ES-I3 (cell line): ENCODE measurements around the gene HBE1.
"Not testable (repeated sequence)": the region's sequence is repeated elsewhere in the genome, so short reads cannot be mapped to it uniquely, and the experiment has no call there.

Experiments
- H3K36me3 ChIP-seq: 2 replicates; pipeline ENCODE4 v1.6.1; 2013; ENCODE audit warnings: mild to moderate bottlenecking, low read length, control low read depth, moderate library complexity; ENCODE audit not compliant: insufficient read depth
- H3K4me1 ChIP-seq: 2 replicates; pipeline ENCODE4 v1.6.1; 2013; ENCODE audit warnings: mild to moderate bottlenecking, control low read depth, low read length; ENCODE audit not compliant: insufficient read depth
- H3K9ac ChIP-seq: 2 replicates; pipeline ENCODE4 v1.6.1; 2013; ENCODE audit warnings: low read depth, mild to moderate bottlenecking, low read length, moderate library complexity
- H3K9me3 ChIP-seq: 2 replicates; pipeline ENCODE4 v1.6.1; 2013; ENCODE audit warnings: mild to moderate bottlenecking, low read length, moderate library complexity; ENCODE audit not compliant: control insufficient read depth, insufficient read depth

Gene HBE1

DNA sequence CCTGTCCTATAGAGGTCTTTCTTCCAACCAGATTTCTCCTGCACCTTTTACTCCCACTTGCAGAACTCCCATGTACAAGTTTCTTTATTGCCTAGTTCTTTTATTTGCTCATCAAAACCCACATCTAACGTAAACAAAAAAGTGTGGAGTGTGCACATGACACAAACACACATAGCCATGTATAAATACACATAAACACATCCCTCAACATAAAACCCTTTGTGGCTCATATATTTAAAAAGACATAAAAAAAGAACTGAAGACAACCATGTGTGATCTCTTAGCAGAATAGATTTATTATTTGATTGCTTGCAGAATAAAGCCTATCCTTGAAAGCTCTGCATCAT, 16.9 kb downstream of the HBE1 start:
- H3K9ac ChIP-seq, result no peak overlapping the region
- no peaks in the 10 kb centered on the region for H3K4me1 ChIP-seq
- no peaks in the 10 kb centered on the region for H3K9me3 ChIP-seq
- no peaks in the 10 kb centered on the region for H3K36me3 ChIP-seq

DNA sequence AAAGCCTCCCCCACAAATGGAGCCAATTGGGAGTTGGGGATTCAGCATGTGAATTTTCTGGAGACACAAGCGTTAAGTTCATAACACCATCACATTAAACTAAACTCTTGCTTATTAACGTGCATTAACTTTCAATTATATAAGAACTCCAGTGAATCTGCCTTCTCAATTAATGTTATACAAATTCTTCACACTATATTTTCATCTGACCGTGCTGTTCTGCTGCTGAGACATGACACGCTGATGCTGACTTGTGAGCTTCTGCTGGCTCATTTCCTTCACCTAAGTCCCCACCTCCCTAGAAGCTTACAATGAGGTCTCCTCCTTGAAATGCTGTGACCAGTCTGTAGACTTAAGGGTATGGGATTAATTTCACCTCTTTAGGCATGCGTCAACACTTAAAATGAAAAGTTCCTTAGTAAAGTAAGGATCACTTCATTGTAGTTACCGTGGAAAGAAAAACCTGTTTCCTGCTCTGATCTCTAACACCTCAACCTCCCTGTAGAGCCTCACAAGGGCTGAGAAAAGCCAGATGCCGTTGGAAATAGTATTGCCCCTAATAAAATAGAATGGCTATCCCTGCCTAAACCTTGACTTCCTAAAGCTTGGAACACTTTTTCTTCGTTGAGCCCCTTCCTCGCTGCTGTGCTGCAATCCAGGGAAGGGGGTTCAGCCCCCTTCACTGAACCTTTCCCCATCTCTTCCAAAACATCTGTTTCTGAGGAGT, 17.4 kb downstream of the HBE1 start:
- Histone ChIP-seq H3K9ac (no peak overlapping the region), H3K9me3 (no peaks in the 10 kb centered on the region), H3K36me3 (no peaks in the 10 kb centered on the region), H3K4me1 (no peaks in the 10 kb centered on the region)

DNA sequence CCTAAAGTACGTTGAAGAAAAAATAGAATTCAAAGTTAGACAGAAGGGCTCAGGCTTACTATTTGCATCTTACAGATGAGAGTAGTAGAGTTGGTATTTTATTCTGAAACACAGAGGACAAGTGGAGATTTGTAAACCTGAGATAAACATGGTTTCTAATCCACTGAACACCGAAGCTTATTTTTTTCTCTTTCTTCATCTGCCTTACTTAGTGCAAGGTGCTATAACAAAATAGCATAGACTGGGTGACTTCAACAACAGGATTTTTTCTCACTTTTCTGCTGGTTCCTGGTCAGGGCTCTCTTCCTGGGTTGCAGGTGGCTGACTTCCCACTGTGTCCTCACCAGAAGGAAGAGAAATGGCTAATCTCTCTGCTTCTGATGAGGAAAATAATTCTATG, 18.0 kb downstream of the HBE1 start:
- no peak overlapping the region for H3K9ac ChIP-seq
- H3K4me1 ChIP-seq, result no peaks in the 10 kb centered on the region
- no peaks in the 10 kb centered on the region for H3K9me3 ChIP-seq
- H3K36me3 ChIP-seq, result no peaks in the 10 kb centered on the region

DNA sequence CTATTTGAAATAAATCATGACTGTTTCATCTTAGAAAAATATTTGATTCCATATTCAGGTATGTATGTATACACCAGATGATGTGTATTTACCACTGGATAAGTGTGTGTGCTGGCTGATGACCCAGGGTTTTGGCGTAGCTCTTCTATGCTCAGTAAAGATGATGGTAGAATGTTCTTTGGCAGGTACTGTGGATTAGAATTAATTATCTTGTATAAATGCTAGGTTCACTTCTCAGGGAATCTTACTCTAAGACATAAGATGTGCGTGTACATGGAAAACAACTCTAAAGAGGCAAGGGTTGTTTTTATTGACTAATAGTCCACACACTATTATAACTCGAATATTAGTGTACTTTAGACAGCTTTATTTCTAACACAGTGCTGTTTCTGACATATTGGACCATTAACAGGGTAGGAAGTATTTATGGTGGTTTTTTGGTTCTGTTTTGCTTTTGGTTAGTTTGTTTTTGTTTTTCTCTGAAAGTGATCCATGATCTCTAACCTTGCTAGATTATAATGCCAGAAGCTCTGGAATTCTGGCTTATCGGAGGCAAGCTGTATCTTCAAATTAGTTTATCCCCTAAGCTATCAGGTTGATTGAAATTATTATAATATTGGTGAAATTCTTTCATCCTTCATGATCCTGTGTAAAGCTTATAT, 19.1 kb downstream of the HBE1 start:
- Histone ChIP-seq H3K4me1 (no peaks in the 10 kb centered on the region), H3K36me3 (no peaks in the 10 kb centered on the region), H3K9ac (no peak overlapping the region), H3K9me3 (no peaks in the 10 kb centered on the region)

DNA sequence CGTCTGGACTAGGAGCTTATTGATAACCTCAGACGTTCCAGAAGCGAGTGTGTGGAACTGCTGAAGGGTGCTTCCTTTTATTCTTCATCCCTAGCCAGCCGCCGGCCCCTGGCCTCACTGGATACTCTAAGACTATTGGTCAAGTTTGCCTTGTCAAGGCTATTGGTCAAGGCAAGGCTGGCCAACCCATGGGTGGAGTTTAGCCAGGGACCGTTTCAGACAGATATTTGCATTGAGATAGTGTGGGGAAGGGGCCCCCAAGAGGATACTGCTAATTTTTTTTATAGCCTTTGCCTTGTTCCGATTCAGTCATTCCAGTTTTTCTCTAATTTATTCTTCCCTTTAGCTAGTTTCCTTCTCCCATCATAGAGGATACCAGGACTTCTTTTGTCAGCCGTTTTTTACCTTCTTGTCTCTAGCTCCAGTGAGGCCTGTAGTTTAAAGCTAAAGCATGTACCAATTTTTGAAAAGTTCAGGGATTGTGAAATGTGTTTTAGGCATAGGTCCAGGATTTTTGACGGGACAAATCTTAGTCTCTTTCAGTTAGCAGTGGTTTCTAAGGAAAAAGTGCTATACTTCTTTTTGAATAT, 19.8 kb downstream of the HBE1 start, which contains the start of gene HBG1:
Gene HBG1, minus strand, starts transcription at position 51 of the 590 bp plus-strand sequence. CDS start 53 bp downstream, outside the sequence.
- H3K36me3 ChIP-seq, H3K9me3 ChIP-seq, H3K4me1 ChIP-seq, H3K9ac ChIP-seq: not testable (repeated sequence)

DNA sequence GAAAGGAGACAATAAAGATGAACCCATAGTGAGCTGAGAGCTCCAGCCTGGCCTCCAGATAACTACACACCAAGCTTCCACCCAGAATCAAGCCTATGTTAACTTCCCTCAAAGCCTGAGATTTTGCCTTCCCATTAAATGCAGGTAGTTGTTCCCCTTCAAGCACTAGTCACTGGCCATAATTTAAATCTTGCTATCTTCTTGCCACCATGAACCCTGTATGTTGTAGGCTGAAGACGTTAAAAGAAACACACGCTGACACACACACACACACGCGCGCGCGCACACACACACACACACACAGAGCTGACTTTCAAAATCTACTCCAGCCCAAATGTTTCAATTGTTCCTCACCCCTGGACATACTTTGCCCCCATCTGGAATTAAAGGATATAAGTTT, 21.2 kb downstream of the HBE1 start:
- H3K36me3 ChIP-seq, H3K4me1 ChIP-seq, H3K9me3 ChIP-seq, H3K9ac ChIP-seq: not testable (repeated sequence)

DNA sequence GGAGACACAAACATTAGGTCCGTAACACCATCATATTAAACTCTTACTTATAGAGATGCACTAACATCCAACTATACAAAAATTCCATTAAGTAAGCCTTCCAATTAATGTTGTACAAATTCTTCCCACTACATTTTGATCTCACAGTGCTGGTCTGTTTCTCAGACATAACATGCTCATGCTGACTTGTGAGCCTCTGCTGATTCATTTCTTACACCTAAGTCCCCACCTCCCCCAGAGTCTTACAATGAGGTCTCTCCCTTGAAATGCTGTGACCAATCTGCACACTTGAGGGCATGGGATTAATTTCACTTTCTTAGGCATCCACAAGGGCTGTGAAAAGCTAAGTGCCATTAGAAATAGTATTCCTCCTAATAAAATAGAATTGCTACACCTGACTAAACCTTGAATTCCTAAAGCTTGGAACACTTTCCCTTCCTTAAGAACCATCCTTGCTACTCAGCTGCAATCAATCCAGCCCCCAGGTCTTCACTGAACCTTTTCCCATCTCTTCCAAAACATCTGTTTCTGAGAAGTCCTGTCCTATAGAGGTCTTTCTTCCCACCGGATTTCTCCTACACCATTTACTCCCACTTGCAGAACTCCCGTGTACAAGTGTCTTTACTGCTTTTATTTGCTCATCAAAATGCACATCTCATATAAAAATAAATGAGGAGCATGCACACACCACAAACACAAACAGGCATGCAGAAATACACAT, 22.1 kb downstream of the HBE1 start:
- H3K9me3 ChIP-seq, result no peaks in the 10 kb centered on the region
- no peak overlapping the region for H3K9ac ChIP-seq
- H3K36me3 ChIP-seq, result no peaks in the 10 kb centered on the region
- no peaks in the 10 kb centered on the region for H3K4me1 ChIP-seq

DNA sequence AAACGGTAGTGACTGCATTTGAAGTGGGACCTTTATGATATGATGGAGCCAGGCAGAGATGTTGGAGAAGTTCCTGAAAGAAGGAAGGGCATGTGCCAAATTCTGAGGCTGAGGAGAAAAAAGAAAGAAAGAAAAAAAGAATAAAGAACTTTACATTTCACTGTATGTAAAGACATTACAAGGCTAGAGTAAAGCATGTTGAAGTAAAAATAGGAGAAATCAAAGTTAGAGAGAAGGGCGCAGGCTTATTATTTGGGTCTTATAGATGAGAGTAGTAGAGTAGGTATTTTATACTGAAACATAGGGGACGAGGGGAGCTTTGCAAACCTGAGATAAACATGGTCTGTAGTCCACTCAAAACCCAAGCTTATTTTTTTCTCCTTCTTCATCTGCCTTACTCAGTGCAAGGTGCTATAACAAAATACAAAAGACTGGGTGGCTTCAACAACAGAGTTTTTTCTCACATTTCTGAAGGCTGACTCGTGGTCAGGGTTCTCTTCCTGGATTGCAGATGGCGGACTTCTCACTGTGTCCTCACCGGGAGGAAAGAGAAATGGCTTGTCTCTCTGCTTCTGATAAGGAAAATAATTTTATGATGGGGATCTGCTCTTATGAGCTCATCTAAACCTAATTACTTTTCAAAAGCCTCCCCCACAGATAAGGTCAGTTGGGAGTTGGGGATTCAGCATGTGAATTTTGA, 22.8 kb downstream of the HBE1 start:
- no peaks in the 10 kb centered on the region for H3K4me1 ChIP-seq
- no peaks in the 10 kb centered on the region for H3K9me3 ChIP-seq
- no peak overlapping the region for H3K9ac ChIP-seq
- no peaks in the 10 kb centered on the region for H3K36me3 ChIP-seq

DNA sequence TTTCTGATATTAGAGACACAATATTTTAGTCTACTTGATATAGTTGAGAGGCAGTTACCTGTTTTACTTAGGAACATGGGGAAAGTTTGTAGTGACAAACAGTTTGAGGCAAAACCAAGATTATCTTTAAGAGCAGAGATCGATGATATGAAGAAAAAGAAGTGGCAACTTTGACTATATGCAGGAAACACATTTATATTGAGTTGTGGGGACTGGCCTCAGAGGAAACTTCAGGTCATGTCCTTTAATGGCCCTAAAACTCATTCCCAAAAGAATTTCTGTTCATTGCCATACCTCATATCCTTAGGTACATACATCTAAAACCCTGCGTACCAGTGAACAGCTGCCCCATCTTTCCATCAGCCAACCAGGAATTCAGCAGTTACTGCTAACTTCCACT, 24.6 kb downstream of the HBE1 start:
- no peaks in the 10 kb centered on the region for H3K36me3 ChIP-seq
- H3K9me3 ChIP-seq, result no peaks in the 10 kb centered on the region
- H3K4me1 ChIP-seq, result no peaks in the 10 kb centered on the region
- H3K9ac ChIP-seq, result no peak overlapping the region

DNA sequence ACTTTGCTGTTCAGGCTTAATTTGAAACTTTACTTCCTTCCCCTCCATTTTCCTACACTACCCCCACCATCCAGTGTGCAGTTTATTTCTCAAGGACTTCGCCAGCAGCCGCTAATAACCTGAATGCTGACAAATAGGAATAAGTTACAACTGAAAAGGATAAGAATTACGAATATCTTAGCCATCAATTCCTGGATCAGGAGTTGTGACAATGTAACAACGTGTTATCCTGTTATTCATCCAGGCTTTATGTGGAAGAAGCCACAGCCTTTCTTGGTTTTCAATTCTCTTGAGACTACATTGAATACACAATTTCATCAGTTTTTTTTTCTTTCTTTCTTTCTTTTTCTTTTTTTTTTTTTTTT, 25.9 kb downstream of the HBE1 start:
- Histone ChIP-seq H3K36me3 (no peaks in the 10 kb centered on the region), H3K4me1 (no peaks in the 10 kb centered on the region), H3K9ac (no peak overlapping the region), H3K9me3 (no peaks in the 10 kb centered on the region)

DNA sequence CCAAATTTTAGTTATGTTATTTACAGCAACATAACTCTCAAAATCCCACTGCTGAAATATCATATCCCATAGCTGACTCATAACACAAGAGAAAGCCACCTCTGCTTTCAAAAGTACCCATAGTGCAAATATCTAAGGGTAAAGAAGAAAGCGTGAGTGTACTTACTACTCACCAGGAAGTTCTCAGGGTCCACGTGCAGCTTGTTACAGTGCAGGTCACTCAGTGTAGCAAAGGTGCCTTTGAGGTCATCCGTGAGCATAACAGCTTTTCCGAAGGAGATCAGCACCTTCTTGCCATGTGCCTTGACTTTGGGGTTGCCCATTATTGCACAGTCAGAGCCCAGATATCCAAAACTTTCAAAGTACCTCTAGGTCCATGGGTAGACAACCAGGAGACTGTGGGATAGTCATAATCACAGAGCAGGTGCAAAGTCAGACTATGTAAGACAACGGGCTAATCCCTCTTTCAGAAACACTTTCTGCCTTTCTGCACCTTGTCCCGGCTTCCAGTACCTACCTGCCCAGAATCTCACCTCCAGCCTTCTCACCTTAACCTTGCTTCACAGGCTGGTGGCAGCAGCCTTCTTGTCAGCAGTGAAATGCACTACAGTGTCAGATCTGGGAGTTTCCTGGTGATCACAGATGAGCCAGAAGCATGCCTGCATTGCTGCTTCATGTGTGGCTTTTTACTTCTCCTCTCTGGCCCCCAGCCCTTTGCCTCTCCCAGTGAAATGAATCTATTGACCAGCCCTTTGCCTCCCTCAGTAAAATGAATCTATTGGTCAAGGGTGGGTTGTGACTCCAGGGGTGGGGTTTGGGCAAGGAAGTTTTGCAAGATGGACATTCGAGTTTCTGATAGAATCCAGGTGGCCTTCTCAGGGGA, 26.6 kb downstream of the HBE1 start:
- H3K36me3 ChIP-seq, result no peaks in the 10 kb centered on the region
- H3K4me1 ChIP-seq, result no peaks in the 10 kb centered on the region
- H3K9ac ChIP-seq, result no peak overlapping the region
- no peaks in the 10 kb centered on the region for H3K9me3 ChIP-seq

DNA sequence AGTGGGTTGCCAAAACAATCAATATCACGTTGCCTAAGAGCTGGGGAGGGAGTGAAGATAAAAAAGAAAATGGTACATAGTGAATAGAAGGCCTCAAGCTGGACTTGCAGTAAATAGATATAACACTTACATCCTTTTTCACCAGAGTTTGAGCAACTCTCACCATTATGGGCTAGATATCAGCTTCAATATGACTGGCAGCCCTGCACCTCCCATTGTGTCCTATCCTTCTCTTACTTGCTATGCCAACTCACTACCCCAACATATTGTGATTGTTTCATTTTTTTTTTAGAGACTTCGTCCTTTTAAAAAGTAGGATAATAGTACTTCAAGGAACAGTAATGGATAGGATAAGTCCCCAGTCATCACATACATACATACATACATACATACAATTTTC, 27.5 kb downstream of the HBE1 start:
- no peaks in the 10 kb centered on the region for H3K4me1 ChIP-seq
- H3K36me3 ChIP-seq, result no peaks in the 10 kb centered on the region
- no peaks in the 10 kb centered on the region for H3K9me3 ChIP-seq
- H3K9ac ChIP-seq, result no peak overlapping the region

DNA sequence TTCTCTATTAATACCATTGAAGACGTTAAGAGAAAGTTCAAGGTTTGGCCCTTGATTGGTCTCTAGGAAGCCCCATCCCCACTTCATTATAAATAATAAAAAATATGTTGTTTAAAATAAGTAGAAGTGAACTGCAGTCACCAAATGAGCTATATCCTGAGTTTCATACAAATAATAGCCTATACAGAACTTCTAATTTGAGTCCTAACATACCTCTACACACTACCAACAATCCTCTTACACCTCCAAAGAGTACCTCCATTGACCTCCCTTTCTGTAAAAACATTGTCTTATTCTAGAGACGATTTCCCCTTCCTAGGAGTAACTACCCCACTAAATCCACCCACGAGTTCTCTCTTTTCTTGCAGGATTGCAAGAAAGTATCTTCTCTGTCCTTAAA, 28.3 kb downstream of the HBE1 start:
- H3K9me3 ChIP-seq, result no peaks in the 10 kb centered on the region
- no peaks in the 10 kb centered on the region for H3K36me3 ChIP-seq
- no peak overlapping the region for H3K9ac ChIP-seq
- no peaks in the 10 kb centered on the region for H3K4me1 ChIP-seq

DNA sequence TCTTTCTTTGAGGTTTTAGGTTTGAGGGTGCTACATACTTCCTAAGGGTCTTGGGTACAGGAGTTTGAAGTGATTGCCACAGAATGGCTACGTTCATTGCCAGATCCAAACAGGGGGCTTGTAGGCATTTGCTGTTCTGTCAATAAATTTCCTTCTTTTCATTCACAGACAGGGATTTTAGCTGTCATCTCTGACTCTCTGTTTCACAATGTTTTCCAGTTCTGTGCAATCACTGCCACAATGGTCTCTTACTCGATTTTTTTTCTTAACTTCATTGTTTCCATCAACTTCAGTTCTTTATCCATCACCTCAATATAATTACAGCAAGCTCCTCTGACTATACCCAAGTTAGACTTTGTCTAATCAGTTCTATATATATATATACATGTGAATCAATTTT, 29.3 kb downstream of the HBE1 start:
- H3K9ac ChIP-seq, result no peak overlapping the region

More for the DNA sequence above, 29.3 kb downstream of the HBE1 start:
- Histone ChIP-seq H3K4me1 (no peaks in the 10 kb centered on the region), H3K36me3 (no peaks in the 10 kb centered on the region), H3K9me3 (no peaks in the 10 kb centered on the region)
